HG03066 (cell line): ENCODE measurements around the gene MPV17.
"Not testable (repeated sequence)": the region's sequence is repeated elsewhere in the genome, so short reads cannot be mapped to it uniquely, and the experiment has no call there.

ENCODE experiments used
- ATAC-seq: cut with Tn5 transposase; IDR thresholded peaks from one replicate; pipeline ENCODE4 v1.9.1; 2021; ENCODE audit warnings: low read depth; ENCODE audit not compliant: unreplicated experiment

MPV17 gene

GRCh38 chr2:27323596-27324285, 844 bp upstream of the MPV17 start:
- no peak for ATAC-seq

- ATAC-seq = no peak
Observed at GRCh38 chr2:27322301-27322765, 564 bp downstream of the MPV17 start.

- no peak for ATAC-seq
Observed at GRCh38 chr2:27320958-27321543, 1.8 kb downstream of the MPV17 start.

- not testable (repeated sequence) for ATAC-seq
Observed at GRCh38 chr2:27319839-27320238, 3.1 kb downstream of the MPV17 start.

GRCh38 chr2:27316655-27317412, 6.1 kb downstream of the MPV17 start:
- ATAC-seq = no peak

GRCh38 chr2:27315122-27315521, 7.8 kb downstream of the MPV17 start:
- ATAC-seq = no peak

GRCh38 chr2:27314709-27315108, 8.2 kb downstream of the MPV17 start:
- no peak for ATAC-seq

- no peak for ATAC-seq
Observed at GRCh38 chr2:27313882-27314645, 8.8 kb downstream of the MPV17 start.

GRCh38 chr2:27312152-27312551, 10.7 kb downstream of the MPV17 start:
- ATAC-seq = no peak

- ATAC-seq = no peak
Observed at GRCh38 chr2:27309651-27310050, 13.2 kb downstream of the MPV17 start.

GRCh38 chr2:27308359-27308881, 14.5 kb downstream of the MPV17 start, which contains the start of gene UCN:
TSS of gene UCN (minus strand) at chr2:27308445. CDS start at chr2:27307895, 550 bp downstream.
- ATAC-seq = no peak

GRCh38 chr2:27307545-27308358, 15.1 kb downstream of the MPV17 start:
- no peak for ATAC-seq

- ATAC-seq = no peak
Observed at GRCh38 chr2:27307287-27307544, 15.7 kb downstream of the MPV17 start.

- no peak for ATAC-seq
Observed at GRCh38 chr2:27306573-27307286, 16.2 kb downstream of the MPV17 start.

- no peak for ATAC-seq
Observed at GRCh38 chr2:27306136-27306535, 16.8 kb downstream of the MPV17 start.

GRCh38 chr2:27305516-27305915, 17.4 kb downstream of the MPV17 start:
- no peak for ATAC-seq

GRCh38 chr2:27304488-27305240, 18.2 kb downstream of the MPV17 start:
- ATAC-seq = no peak
